Measurements from ENCODE around the gene SARS2.
"Not testable (repeated sequence)": the region's sequence is repeated elsewhere in the genome, so short reads cannot be mapped to it uniquely, and the experiment has no call there.

Gene SARS2

GRCh38 chr19:38891771-38892170 is 38.8 kb downstream of the SARS2 start:
- no peak for DNase-seq

- no peak for DNase-seq
Observed at GRCh38 chr19:38890686-38891085, 39.9 kb downstream of the SARS2 start.

GRCh38 chr19:38889803-38890202 is 40.8 kb downstream of the SARS2 start:
- DNase-seq = no peak

GRCh38 chr19:38888876-38889275 is 41.7 kb downstream of the SARS2 start:
- DNase-seq = no peak

GRCh38 chr19:38884691-38885090 is 45.9 kb downstream of the SARS2 start:
- not testable (repeated sequence) for DNase-seq

GRCh38 chr19:38883286-38883685 is 47.3 kb downstream of the SARS2 start:
- DNase-seq = no peak

DNA sequence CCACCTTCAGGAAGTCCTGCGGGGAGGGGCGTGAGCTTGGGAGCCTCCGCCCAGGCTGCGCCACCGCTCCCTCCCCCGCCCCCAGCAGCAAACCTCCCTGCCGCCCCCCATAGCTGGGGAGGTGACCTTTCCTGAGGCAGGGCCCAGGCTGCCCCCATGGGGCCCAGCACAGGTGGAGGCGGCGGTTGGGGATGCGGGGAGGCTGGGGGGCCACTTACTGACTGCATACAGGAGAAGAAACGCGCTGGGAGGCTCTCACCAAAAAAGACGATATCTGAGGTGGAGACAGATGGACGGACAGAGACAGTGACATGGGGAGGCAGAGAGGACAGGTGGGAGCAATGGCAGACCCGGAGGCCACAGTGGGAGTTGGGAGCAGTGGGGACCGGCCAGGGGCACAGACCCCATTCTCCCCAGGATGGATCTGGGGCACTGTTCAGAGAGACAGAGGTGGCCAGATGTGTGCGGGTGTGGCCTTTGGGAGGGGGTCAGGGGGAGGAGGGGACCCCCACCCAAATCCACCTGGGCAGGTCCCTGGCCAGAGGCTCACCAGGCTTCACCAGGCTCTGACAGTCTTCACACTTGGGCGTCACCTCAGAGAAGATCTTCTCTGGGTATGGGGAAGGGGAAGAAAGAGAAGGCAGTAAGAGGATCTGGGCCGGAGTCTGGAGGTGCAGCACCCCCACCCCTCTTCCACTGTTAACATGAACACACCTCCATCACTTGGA is 49.5 kb downstream of the SARS2 start:
- no peak for DNase-seq

DNA sequence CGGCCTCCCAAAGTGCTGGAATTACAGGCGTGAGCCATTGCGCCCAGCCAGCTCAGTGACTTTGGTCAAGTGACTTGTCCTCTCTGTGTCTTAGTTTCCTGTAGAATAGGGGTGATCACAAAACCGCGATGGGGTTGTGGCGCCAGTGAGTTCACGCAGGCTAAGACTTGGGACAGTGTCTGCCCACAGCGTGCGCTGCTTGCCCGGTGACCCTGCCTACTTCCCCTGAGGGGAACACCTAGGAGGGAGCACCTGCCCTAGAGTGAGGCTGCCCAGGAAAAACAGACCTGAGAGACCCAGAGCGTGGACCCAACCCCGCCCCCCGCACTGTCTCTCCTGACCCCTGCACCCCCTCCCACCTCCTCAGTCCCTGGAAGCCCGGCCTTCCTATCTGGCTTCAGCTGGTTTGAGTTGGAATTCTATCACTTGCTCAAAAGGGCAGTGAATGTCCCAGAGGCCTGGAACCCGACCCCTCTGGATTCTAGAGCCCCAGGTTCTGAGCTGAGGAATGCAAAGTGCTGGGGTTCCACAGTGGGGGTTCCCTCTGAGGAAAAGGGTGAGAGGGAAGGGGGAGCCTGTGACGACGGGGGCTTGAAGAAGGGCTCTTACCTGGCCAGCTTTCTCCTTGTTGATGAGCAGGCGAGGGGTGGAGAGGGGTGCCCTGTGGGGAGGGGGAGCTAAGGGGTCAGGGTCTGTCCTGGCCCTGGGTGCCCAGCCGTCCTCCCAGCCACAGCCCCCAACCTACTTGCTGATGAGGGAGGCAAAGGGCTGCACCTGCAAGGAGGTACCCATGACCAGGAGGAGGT is 50.3 kb downstream of the SARS2 start:
- DNase-seq = no peak

GRCh38 chr19:38879400-38879751 is 51.2 kb downstream of the SARS2 start:
- no peak for DNase-seq

DNA sequence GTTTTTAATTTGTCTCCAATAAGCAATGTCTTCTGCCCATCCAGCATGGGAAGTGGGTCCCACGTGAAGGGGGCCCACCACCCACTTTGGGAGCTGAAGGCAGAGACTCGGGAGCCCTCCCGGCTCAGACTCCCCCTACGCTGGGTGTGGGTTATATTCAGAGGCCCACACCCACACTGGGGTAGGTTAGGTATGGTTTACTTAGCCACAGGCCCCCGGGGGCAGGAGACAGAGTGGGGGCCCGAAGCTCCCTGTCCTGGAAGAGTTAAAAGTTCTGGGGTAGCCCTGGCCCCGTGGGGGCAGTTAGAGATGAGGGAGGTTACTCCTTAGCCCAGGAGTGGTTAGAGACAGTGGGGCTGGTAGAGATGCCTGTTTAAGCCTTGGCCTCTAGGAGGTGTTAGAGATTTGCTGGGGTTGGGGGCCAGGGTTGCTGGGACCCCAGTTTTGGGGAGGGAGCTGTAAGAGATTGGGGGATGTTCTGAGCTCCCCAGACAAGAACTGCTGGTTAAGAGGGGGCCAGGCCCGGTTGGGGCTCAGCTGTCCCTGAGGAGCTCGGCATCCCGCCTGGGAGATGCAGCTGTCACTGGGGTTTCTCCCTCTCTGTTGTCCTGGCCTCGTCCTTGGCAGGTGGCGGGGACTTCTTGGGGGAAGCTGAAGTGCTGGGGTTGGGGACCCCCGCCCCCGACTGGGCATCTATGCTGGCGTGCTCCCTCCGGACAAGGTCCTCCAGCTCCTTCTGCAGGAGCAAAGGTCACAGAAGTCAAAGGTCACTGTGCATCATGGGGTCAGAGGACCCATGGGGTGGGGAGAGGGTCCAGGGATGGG is 51.8 kb downstream of the SARS2 start:
- no peak for DNase-seq

DNA sequence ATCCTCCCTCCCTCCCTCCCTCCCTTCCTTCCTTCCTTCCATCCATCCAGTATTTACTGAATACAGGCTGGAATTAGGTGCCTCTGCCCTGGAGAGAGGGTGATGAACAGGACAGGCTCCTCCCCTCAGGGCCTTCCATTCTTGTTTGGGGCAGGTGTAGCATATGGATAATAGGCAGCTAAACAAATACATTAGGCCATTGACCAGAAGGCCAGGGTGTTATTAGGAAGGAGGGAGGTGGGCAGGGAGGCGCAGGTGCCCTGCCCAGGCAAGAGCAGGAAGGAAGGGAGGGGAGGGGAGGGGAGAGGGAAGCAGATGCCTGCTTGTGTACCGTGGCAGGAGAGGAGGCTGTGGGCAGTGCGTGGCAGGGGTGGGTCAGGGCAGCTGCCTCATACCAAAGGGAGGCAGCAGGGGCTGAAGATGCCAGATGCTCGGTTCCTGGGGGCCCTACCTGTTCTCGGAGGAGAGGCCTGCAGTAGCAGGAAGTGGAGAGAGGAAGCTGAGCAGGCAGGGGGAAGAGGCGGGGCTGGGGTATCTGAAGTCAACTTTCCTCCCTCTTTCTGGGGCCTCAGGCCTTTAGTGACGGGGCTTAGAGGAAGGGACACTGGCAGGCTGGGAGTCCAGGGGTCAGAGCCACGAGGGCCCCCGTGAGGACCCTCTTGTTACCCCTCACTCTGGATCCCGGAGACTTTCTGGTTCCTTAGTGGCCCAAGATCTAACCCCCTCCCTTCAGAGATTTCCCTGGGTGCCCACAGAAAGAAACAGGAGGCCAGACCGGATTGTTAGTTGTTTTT is 52.6 kb downstream of the SARS2 start, which contains the start of gene RINL:
Gene RINL (minus strand): TSS at position 495 of the 794 bp plus-strand sequence. CDS start 1,533 bp downstream, outside the sequence.
- no peak for DNase-seq

- no peak for DNase-seq
Observed at GRCh38 chr19:38875656-38876395, 54.7 kb downstream of the SARS2 start.

DNA sequence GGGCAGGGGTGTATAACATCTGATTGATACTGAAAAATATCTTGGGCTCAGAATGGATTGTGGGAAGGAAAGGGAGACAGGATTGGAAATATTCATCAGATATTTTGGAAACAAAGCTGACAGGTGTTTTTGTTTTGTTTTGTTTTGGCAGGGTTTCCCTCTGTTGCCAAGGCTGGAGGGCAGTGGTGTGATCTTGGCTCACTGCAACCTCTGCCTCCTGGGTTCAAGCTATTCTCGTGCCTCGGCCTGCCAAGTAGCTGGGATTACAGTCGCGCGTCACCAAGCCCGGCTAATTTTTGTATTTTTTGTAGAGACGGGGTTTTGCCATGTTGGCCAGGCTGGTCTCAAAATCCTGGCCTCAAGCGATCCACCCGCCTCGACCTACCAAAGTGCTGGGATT is 57.2 kb downstream of the SARS2 start:
- not testable (repeated sequence) for DNase-seq

GRCh38 chr19:38870612-38871011 is 60.0 kb downstream of the SARS2 start:
- DNase-seq = no peak

DNA sequence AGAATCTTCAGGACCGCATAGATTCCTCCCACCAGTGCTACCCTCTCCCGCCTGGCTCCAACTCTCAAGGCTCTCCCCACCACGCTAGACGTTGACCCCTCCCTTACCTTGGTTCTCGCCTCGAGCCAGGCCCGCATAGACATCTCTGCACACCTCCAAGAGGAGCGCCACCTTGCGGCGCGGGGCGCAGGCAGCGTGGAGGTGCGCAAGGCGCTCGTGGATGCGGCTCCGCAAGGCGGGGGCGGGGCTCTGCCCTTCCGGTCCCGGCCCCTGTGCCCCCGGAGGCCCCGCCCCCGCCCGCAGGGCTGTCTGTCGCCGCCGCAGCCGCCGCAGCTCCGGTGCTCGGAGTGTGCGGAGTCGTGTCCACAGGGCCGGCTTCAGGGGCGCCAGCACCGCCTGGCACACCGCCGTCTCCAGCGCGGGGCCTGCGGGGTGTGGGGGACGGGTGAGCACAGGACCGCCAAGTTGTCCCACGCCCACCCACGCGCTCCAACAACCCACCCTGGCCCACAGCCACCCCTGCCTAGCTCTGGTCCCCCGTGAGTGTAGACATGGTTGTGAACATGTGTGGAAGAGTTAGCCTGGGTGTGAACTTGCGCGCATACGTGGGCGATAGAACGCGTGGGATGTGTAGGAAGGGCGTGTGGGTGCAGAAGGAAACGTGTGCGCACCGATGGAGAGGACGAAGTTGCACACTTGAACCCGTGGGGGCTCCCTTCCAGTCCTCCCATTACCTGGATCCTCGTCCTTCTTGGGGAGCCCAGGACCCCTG is 60.5 kb downstream of the SARS2 start:
- peak; percentile 70 for DNase-seq

DNA sequence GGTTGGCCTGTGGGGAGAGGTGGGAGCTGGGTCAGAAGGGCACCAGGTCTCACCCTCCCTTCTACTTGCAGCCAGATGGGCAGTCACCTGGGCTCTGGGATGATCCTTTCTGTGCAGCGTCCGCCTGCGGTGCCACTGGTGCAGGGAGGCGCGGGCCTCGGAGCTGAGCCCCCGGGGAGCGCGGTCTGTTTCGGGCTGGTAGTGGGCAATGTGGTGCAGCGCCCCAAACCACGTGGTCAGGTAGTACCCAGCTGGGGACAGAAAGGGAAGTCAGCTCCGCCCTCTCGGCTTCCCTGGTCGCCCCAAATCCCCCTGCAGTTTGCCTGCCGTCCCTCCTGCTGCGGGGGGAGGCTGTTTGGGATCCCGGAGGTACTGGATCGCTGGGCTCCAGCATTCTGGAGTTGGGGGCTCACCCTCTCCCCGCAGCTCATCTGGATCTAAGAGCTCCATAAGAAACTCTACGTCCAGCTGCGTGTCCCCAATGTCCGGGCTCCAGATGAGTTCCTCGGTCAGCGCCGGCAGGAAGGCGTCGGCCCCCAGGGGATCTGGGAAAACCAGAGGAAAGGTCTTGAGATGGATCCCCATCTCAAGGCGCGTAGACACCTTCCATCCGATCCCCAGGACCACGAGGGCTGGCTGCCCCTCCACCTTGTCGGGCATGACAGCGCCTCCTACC is 61.3 kb downstream of the SARS2 start:
- no peak for DNase-seq

- DNase-seq = no peak
Observed at GRCh38 chr19:38868551-38868950, 62.0 kb downstream of the SARS2 start.

DNA sequence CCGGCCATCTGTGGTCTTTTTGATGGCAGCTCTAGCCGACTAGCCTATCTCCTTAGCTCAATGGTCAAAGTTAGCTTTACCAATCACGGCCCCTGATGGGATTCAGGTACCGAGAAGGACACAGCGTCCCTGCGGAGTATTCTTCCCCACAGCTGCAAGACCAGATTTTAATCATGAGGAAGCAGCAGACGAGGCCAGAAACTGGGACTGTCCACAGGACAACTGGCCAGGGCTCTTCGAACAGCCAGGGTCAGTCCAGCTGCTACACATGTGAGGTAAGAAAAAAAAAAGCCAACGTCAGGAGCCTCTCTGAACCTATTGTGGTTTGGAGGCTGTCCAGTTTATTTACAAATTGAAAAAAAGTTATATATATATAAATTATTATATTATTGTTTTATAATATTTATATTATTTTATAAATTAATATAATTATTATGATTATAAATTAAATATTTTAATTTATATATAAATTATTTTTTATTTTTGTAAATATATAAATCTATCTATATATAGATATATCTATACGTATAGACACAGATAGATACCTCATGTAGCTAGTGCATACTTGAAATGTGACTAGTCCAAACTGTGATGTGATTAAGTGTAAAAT is 63.3 kb downstream of the SARS2 start:
- DNase-seq = no peak
